Adrenal gland (tissue), 12 donors: ENCODE data around the gene JADE2. TPM values are rescaled to one million over a fixed set of nuclear protein-coding genes. Genes with fewer than 3 reads are reported as not detected.
A peak's percentile ranks its signal among the peaks of the same experiment; 100 is the strongest.

Experiments used
- DNase-seq, 7 donors: peaks; one replicate each; pipeline ENCODE4 v3.0.0-alpha.2; 2019 to 2020
- H3K27ac ChIP-seq, 5 donors: fragments of 200-600 bp; sonication (generic) in 4 of 5; 1 replicate in 3 of 5; 2 replicates in 2 of 5; pipeline versions ENCODE4 v1.5.1 to v1.8.0; 2016 to 2020; ENCODE audit warnings: mild to moderate bottlenecking in 1 of 5
- H3K27me3 ChIP-seq: fragments of 200-600 bp; 2 replicates; pipeline ENCODE4 v1.8.0; 2021
- H3K36me3 ChIP-seq, 2 donors: fragments of 200-600 bp; replicated peaks in 1 of 2; 1 replicate in 1 of 2; 2 replicates in 1 of 2; pipeline versions ENCODE4 v1.5.1 to v1.8.0; 2018 to 2022
- H3K4me1 ChIP-seq, 2 donors: fragments of 200-600 bp; replicated peaks in 1 of 2; 1 replicate in 1 of 2; 2 replicates in 1 of 2; pipeline versions ENCODE4 v1.5.1 to v1.8.0; 2018 to 2021
- H3K4me3 ChIP-seq, 4 donors: fragments of 200-600 bp; sonication (generic) in 3 of 4; one replicate each; pipeline ENCODE4 v1.5.1; 2016 to 2018
- H3K9me3 ChIP-seq, 3 donors: fragments of 200-600 bp; sonication (generic) in 1 of 3; replicated peaks in 1 of 3; 1 replicate in 2 of 3; 2 replicates in 1 of 3; pipeline versions ENCODE4 v1.5.1 to v1.8.0; 2016 to 2021
- POLR2A ChIP-seq, 2 donors: fragments of 450-650 bp; IDR thresholded peaks; one replicate each; pipeline ENCODE4 v1.6.1; 2017; ENCODE audit warnings: antibody characterized with exemption in 2 of 2, mild to moderate bottlenecking in 2 of 2, moderate library complexity in 1 of 2
- WGBS, 4 donors: extraction: QIAGEN DNeasy Blood & Tissue Kit in 2 of 4; methylation state at CpG; one replicate each; pipeline versions ENCODE4 v1.1.5 to v1.1.7; 2013 to 2017; 5-methylcytosine and 5-hydroxymethylcytosine counted together
- intact Hi-C, 2 donors: fragments of 100-400 bp; cut with DNase I; formaldehyde crosslinking; loops; one replicate each; pipeline versions ENCODE4 v1.14.1 to v1.15.0; 2022 to 2023
- polyA plus RNA-seq, 3 donors: library from polyadenylated mRNA; stranded (reverse); fragments of 200-250 nt in 2 of 3; fragments of 350-450 nt in 1 of 3; fragmentation: Illumina TruSeq in 1 of 3; extraction: RNeasy Lipid Tissue Mini Kit (QIAGEN cat#74804) in 1 of 3; gene quantifications; one replicate each; pipeline ENCODE4 v1.2.3, GENCODE V29; 2013 to 2014
- total RNA-seq, 9 donors: library from RNA; depleted of rRNA in 4 of 9; stranded (reverse); fragments of >200 nt in 4 of 9; fragments of 120-200 nt in 1 of 9; fragmentation: NEBNext Ultra II Directional in 1 of 9; extraction: Animal tissue kit (Norgen Biotek cat#: 25700) in 1 of 9; gene quantifications; one replicate each; pipeline versions ENCODE4 v1.1.0 to v1.2.4, GENCODE V29; 2013 to 2023
- TF ChIP-seq, protein P1 (sequence below), 6 experiments: fragments of 450-650 bp in 4 of 6; fragments of 200-600 bp in 2 of 6; sonication (generic) in 1 of 6; IDR thresholded peaks; 1 replicate in 5 of 6; 2 replicates in 1 of 6; pipeline versions ENCODE4 v1.5.1 to v1.8.0; 2016 to 2021; ENCODE audit warnings: antibody characterized with exemption in 6 of 6, mild to moderate bottlenecking in 2 of 6, moderate library complexity in 1 of 6
- donor health status: healthy with polysubstance abuse.
- donor health status: Bipolar disorder and iron deficiency.
- donor health status: DM: yes; HTN: yes; CAD: no.
- donor health status: DM: no; HTN: no; CAD: no.
- donor health status: DM: no; HTN: no; CAD: no.
- donor health status: DM: yes; HTN: yes; CAD: no.

JADE2 gene
- total and polyA plus RNA-seq, 12 donors: 7.9 to 180 (median 70.2) TPM

- peaks cover 14 to 48% of the 10 kb centered on the region in 2 donors for H3K4me1 ChIP-seq
- no peak for TF ChIP-seq POLR2A (IDR thresholded peaks at IDR 0.05)
- TF ChIP-seq, protein P1, sequence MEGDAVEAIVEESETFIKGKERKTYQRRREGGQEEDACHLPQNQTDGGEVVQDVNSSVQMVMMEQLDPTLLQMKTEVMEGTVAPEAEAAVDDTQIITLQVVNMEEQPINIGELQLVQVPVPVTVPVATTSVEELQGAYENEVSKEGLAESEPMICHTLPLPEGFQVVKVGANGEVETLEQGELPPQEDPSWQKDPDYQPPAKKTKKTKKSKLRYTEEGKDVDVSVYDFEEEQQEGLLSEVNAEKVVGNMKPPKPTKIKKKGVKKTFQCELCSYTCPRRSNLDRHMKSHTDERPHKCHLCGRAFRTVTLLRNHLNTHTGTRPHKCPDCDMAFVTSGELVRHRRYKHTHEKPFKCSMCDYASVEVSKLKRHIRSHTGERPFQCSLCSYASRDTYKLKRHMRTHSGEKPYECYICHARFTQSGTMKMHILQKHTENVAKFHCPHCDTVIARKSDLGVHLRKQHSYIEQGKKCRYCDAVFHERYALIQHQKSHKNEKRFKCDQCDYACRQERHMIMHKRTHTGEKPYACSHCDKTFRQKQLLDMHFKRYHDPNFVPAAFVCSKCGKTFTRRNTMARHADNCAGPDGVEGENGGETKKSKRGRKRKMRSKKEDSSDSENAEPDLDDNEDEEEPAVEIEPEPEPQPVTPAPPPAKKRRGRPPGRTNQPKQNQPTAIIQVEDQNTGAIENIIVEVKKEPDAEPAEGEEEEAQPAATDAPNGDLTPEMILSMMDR (IDR thresholded peaks at IDR 0.05): no peak
- 83 to 89% (median 86%) methylated on average over 9 to 32 of the region's 32 CpGs for WGBS, 4 donors
- intact Hi-C loops: loop anchor here (5.0 to 10.0 kb wide), 2 partner anchors 46 to 164 kb away; partner anchors contain the start of gene CDKN2AIPNL (in 1 of the 2)
- H3K9me3 ChIP-seq: no peaks in the 10 kb centered on the region
- H3K27ac ChIP-seq: peak overlapping the region in 2 of 5 donors; percentile 25 to 88
- peaks cover 0 to 70% of the 10 kb centered on the region in 2 donors for H3K36me3 ChIP-seq
- peak in 2 of 7 donors; percentile 10 to 23 for DNase-seq
- no peaks in the 10 kb centered on the region for H3K27me3 ChIP-seq
- H3K4me3 ChIP-seq: no peak overlapping the region
Observed at GRCh38 chr5:134578578-134579283, 53.3 kb downstream of the JADE2 start.

GRCh38 chr5:134579284-134579771, 53.9 kb downstream of the JADE2 start:
- Histone ChIP-seq H3K36me3 (peaks cover 0 to 64% of the 10 kb centered on the region in 2 donors), H3K9me3 (no peaks in the 10 kb centered on the region), H3K4me3 (no peak overlapping the region), H3K27ac (peak overlapping the region in 2 of 5 donors; percentile 56 to 73), H3K27me3 (no peaks in the 10 kb centered on the region), H3K4me1 (peaks cover 14 to 48% of the 10 kb centered on the region in 2 donors)
- intact Hi-C loops: loop anchor here (5.0 to 10.0 kb wide), 2 partner anchors 47 to 165 kb away; partner anchors contain the start of gene CDKN2AIPNL (in 1 of the 2)
- TF ChIP-seq POLR2A (IDR thresholded peaks at IDR 0.05): no peak
- TF ChIP-seq, protein P1 (IDR thresholded peaks at IDR 0.05): no peak
- DNase-seq: peak in 2 of 7 donors; percentile 5 to 16
- 79 to 91% (median 84%) methylated on average over 10 to 13 of the region's 13 CpGs for WGBS, 4 donors

DNA sequence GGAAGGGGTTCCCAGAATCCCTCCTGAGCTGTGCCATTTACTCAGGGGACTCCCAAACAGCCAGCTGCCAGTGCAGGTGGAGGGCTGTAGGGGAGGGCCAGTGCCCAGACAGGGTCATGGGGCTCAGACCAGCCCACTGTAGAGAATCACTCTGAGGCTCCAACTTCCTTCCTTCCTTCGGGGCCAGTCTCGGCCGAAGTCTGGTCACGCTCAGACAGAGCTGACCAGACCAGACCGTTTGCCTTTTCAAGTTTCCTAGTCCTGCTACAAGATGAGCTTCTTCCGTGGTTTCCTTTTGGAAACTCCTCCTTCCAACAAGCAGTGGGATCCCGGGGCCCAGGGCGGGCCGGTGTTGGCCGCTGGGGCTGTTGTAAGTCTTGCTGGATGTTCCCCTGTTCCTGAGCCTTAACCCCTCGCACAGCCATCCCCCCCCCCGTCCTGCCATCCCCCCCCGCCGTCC, 54.6 kb downstream of the JADE2 start:
- 64 to 74% (median 68%) methylated on average over 10 to 14 of the region's 14 CpGs for WGBS, 4 donors
- H3K4me1 ChIP-seq: peaks cover 14 to 48% of the 10 kb centered on the region in 2 donors
- peak overlapping the region in 2 of 5 donors; percentile 56 to 73 for H3K27ac ChIP-seq

More for the DNA sequence above, 54.6 kb downstream of the JADE2 start:
- intact Hi-C loops: loop anchor here in 1 of 2 donors (10.0 kb wide), 1 partner anchor 205 kb away; the partner anchor contains the start of gene UBE2B
- Histone ChIP-seq H3K9me3 (no peaks in the 10 kb centered on the region), H3K36me3 (peaks cover 0 to 57% of the 10 kb centered on the region in 2 donors), H3K27me3 (no peaks in the 10 kb centered on the region), H3K4me3 (no peak overlapping the region)
- DNase-seq: peak in 2 of 7 donors; percentile 16 to 48
- no peak for TF ChIP-seq POLR2A (IDR thresholded peaks at IDR 0.05)
- TF ChIP-seq, protein P1 (IDR thresholded peaks at IDR 0.05): no peak
